HepG2 (cell line): ENCODE data around the gene DHX34. TPM values are rescaled to one million over a fixed set of nuclear protein-coding genes. Genes with fewer than 3 reads are reported as not detected.

Experiments used
- CHD4 ChIP-seq: fragments of 200-600 bp; sonication (generic); IDR thresholded peaks from 2 replicates; pipeline ENCODE4 v1.7.0; 2017; ENCODE audit warnings: mild to moderate bottlenecking, low read length, borderline replicate concordance
- GZF1 ChIP-seq: sonication (generic); formaldehyde crosslinking; IDR thresholded peaks from 2 replicates; pipeline ENCODE4 v1.5.1; 2020; ENCODE audit warnings: mild to moderate bottlenecking, missing genetic modification reagents
- IKZF1 ChIP-seq: fragments of 450-650 bp; IDR thresholded peaks from 2 replicates; pipeline ENCODE4 v1.7.1; 2016
- JUNB ChIP-seq: sonication (generic); formaldehyde crosslinking; IDR thresholded peaks from 2 replicates; pipeline ENCODE4 v1.8.0; 2022; ENCODE audit warnings: missing genetic modification reagents, mild to moderate bottlenecking, borderline replicate concordance
- JUND ChIP-seq: sonication (generic); formaldehyde crosslinking; IDR thresholded peaks from 2 replicates; pipeline ENCODE4 v1.8.0; 2022; ENCODE audit warnings: mild to moderate bottlenecking, missing genetic modification reagents
- KDM3A ChIP-seq: IDR thresholded peaks from 2 replicates; pipeline ENCODE4 v1.6.1; 2018; ENCODE audit warnings: low read depth, missing compliant biosample characterization
- MZF1 ChIP-seq: sonication (generic); formaldehyde crosslinking; IDR thresholded peaks from 2 replicates; pipeline ENCODE4 v1.8.1; 2023; ENCODE audit warnings: mild to moderate bottlenecking, missing genetic modification reagents, borderline replicate concordance
- NFKB2 ChIP-seq: sonication (generic); formaldehyde crosslinking; IDR thresholded peaks from 2 replicates; pipeline ENCODE4 v1.4.0; 2020; ENCODE audit warnings: missing genetic modification reagents, borderline replicate concordance
- PHB2 ChIP-seq: fragments of 450-650 bp; IDR thresholded peaks from 2 replicates; pipeline ENCODE4 v1.6.1; 2018; ENCODE audit not compliant: partially characterized antibody
- PHF21A ChIP-seq: sonication (generic); formaldehyde crosslinking; IDR thresholded peaks from 2 replicates; pipeline ENCODE4 v1.5.0; 2020; ENCODE audit warnings: mild to moderate bottlenecking, missing genetic modification reagents
- RCOR2 ChIP-seq: IDR thresholded peaks from 2 replicates; pipeline ENCODE4 v1.6.1; 2016; ENCODE audit warnings: missing biosample characterization, missing genetic modification reagents
- SAFB2 ChIP-seq: sonication (generic); formaldehyde crosslinking; IDR thresholded peaks from 2 replicates; pipeline ENCODE4 v1.5.1; 2020; ENCODE audit warnings: missing genetic modification reagents, low read depth, mild to moderate bottlenecking, borderline replicate concordance
- SATB2 ChIP-seq: sonication (generic); formaldehyde crosslinking; IDR thresholded peaks from 2 replicates; pipeline ENCODE4 v1.5.0; 2020; ENCODE audit warnings: missing genetic modification reagents
- SIN3A ChIP-seq: IDR thresholded peaks from 2 replicates; pipeline ENCODE4 v1.6.1; 2011; ENCODE audit warnings: low read depth, mild to moderate bottlenecking, control low read depth, low read length, borderline replicate concordance
- SMAD9 ChIP-seq: sonication (generic); formaldehyde crosslinking; IDR thresholded peaks from 2 replicates; pipeline ENCODE4 v1.5.1; 2020; ENCODE audit warnings: mild to moderate bottlenecking, missing genetic modification reagents
- TARDBP ChIP-seq: sonication (generic); formaldehyde crosslinking; IDR thresholded peaks from 2 replicates; pipeline ENCODE4 v1.8.0; 2022; ENCODE audit warnings: mild to moderate bottlenecking, missing genetic modification reagents
- ZNF136 ChIP-seq: sonication (generic); formaldehyde crosslinking; IDR thresholded peaks from 2 replicates; pipeline ENCODE4 v1.8.1; 2022; ENCODE audit warnings: low read depth, mild to moderate bottlenecking, moderate library complexity, missing genetic modification reagents
- ZNF180 ChIP-seq: sonication (generic); formaldehyde crosslinking; IDR thresholded peaks from 2 replicates; pipeline ENCODE4 v1.4.0; 2020; ENCODE audit warnings: low read depth, missing genetic modification reagents, borderline replicate concordance
- ZNF224 ChIP-seq: sonication (generic); formaldehyde crosslinking; IDR thresholded peaks from 2 replicates; pipeline ENCODE4 v1.5.0; 2020; ENCODE audit warnings: mild to moderate bottlenecking, missing genetic modification reagents
- ZNF317 ChIP-seq: sonication (generic); formaldehyde crosslinking; IDR thresholded peaks from 2 replicates; pipeline ENCODE4 v1.5.0; 2020; ENCODE audit warnings: mild to moderate bottlenecking, missing genetic modification reagents
- ZNF557 ChIP-seq: sonication (generic); formaldehyde crosslinking; IDR thresholded peaks from 2 replicates; pipeline ENCODE4 v1.4.0; 2020; ENCODE audit warnings: missing genetic modification reagents
- ZNF761 ChIP-seq: sonication (generic); formaldehyde crosslinking; conservative IDR thresholded peaks from 2 replicates; pipeline ENCODE4 v1.4.0; 2020; ENCODE audit warnings: mild to moderate bottlenecking, missing genetic modification reagents
- ZNF773 ChIP-seq: sonication (generic); formaldehyde crosslinking; IDR thresholded peaks from 2 replicates; pipeline ENCODE4 v1.4.0; 2020; ENCODE audit warnings: missing genetic modification reagents, borderline replicate concordance
- polyA plus RNA-seq, 8 experiments: library from polyadenylated mRNA; depleted of rRNA in 3 of 8; stranded (reverse) in 7 of 8; unstranded in 1 of 8; fragments of >200 nt; fragmentation: Illumina TruSeq in 4 of 8; extraction: Trizol in 4 of 8; gene quantifications; 2 replicates each; pipeline versions ENCODE4 v1.2.1 to v1.2.3, GENCODE V29; 2011 to 2016; ENCODE audit warnings: low read depth in 4 of 8, missing spikeins in 1 of 8, mixed read lengths in 1 of 8; ENCODE audit not compliant: insufficient read depth in 1 of 8
- total RNA-seq, 5 experiments: library from RNA; depleted of rRNA; stranded (reverse); fragments of >200 nt; fragmentation: Illumina TruSeq; extraction: Trizol; gene quantifications; 2 replicates each; pipeline ENCODE4 v1.2.3, GENCODE V29; 2016; ENCODE audit warnings: low read depth in 1 of 5
- TF ChIP-seq, protein P1 (sequence below): sonication (generic); formaldehyde crosslinking; IDR thresholded peaks from 2 replicates; pipeline ENCODE4 v1.4.0; 2020; ENCODE audit warnings: missing genetic modification reagents, borderline replicate concordance

The DHX34 gene
- total and polyA plus RNA-seq, 2 of the 13 experiments (the other 11 are each of a cell fraction or from before 2014, with no cell fraction given): 9.2 to 12.0 TPM

DNA sequence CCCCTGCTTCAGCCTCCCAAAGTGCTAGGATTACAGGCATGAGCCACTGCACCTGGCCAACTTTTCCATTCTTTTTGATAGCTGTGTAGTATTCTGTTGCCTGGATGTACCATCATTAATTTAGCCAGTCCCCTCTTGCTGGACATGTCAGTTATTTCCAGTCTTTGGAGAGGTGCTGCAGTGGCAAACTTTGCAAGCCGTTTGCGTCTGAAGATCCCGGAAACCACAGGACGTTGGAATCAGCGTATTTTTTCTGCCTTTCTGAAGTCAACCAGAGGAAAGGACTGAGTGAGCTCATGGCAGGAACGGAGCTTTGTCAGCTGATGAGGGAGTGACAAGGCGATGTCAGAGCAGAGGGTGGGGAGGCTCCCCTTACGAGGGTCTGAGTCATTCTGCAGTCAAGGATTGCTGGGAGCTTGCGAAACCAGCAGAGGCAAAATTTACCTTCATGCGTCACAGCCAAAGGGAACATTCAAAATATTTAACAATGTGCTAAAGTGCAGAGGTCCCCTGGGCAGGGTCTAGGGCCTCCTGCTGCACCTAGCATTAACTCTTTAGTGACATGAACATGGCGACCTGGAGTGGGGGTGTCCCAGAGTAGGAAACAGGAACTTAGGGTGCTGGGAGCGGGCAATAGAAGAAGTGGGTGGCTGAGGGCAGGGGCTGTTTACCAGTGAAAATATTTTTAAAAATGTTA lies 33.8 kb upstream of the DHX34 start (continued):
- TF ChIP-seq, protein P1, sequence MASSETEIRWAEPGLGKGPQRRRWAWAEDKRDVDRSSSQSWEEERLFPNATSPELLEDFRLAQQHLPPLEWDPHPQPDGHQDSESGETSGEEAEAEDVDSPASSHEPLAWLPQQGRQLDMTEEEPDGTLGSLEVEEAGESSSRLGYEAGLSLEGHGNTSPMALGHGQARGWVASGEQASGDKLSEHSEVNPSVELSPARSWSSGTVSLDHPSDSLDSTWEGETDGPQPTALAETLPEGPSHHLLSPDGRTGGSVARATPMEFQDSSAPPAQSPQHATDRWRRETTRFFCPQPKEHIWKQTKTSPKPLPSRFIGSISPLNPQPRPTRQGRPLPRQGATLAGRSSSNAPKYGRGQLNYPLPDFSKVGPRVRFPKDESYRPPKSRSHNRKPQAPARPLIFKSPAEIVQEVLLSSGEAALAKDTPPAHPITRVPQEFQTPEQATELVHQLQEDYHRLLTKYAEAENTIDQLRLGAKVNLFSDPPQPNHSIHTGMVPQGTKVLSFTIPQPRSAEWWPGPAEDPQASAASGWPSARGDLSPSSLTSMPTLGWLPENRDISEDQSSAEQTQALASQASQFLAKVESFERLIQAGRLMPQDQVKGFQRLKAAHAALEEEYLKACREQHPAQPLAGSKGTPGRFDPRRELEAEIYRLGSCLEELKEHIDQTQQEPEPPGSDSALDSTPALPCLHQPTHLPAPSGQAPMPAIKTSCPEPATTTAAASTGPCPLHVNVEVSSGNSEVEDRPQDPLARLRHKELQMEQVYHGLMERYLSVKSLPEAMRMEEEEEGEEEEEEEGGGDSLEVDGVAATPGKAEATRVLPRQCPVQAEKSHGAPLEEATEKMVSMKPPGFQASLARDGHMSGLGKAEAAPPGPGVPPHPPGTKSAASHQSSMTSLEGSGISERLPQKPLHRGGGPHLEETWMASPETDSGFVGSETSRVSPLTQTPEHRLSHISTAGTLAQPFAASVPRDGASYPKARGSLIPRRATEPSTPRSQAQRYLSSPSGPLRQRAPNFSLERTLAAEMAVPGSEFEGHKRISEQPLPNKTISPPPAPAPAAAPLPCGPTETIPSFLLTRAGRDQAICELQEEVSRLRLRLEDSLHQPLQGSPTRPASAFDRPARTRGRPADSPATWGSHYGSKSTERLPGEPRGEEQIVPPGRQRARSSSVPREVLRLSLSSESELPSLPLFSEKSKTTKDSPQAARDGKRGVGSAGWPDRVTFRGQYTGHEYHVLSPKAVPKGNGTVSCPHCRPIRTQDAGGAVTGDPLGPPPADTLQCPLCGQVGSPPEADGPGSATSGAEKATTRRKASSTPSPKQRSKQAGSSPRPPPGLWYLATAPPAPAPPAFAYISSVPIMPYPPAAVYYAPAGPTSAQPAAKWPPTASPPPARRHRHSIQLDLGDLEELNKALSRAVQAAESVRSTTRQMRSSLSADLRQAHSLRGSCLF (CRISPR knock-in tag): no peak
- peak; percentile 82 for TF ChIP-seq RCOR2 (CRISPR knock-in tag)
- TF ChIP-seq CHD4: 0 out of 2 replicates have a peak, but pooled peaks have one; percentile 41
- TF ChIP-seq GZF1 (CRISPR knock-in tag): no peak
- peak; percentile 96 for TF ChIP-seq JUNB
- no peak for TF ChIP-seq SATB2
- TF ChIP-seq JUND (CRISPR knock-in tag): peak; percentile 98
- TF ChIP-seq ZNF224 (CRISPR knock-in tag): peak; percentile 67; the same call in 1 of the 2 replicates
- peak; percentile 87; the same call in 1 of the 2 replicates for TF ChIP-seq TARDBP (CRISPR knock-in tag)
- TF ChIP-seq SAFB2 (CRISPR knock-in tag): peak; percentile 56; the same call in 1 of the 2 replicates
- TF ChIP-seq ZNF317 (CRISPR knock-in tag): 0 out of 2 replicates have a peak, but pooled peaks have one; percentile 38
- peak; percentile 83 for TF ChIP-seq ZNF761 (CRISPR knock-in tag)
- no peak for TF ChIP-seq ZNF180 (CRISPR knock-in tag)
- TF ChIP-seq PHF21A: peak; percentile 92
- TF ChIP-seq IKZF1: no peak
- TF ChIP-seq ZNF773: no peak
- 0 out of 2 replicates have a peak, but pooled peaks have one; percentile 49 for TF ChIP-seq ZNF136 (CRISPR knock-in tag)
- no peak for TF ChIP-seq SMAD9 (CRISPR knock-in tag)
- peak; percentile 58; the same call in 1 of the 2 replicates for TF ChIP-seq ZNF557
- no peak for TF ChIP-seq PHB2
- peak; percentile 48; the same call in 1 of the 2 replicates for TF ChIP-seq SIN3A
- TF ChIP-seq MZF1 (CRISPR knock-in tag): peak; percentile 100
- peak; percentile 85; the same call in 1 of the 2 replicates for TF ChIP-seq KDM3A (CRISPR knock-in tag)
- TF ChIP-seq NFKB2 (CRISPR knock-in tag): peak; percentile 33; the same call in 1 of the 2 replicates
